NOMO-1 (cell line): ENCODE results near the gene CACNA1E.
A peak's percentile ranks its signal among the peaks of the same experiment; 100 is the strongest.

Source experiments
- DNase-seq, 2 experiments: peaks; one replicate each; lab custom pipeline; 2025; ENCODE audit not compliant: unreplicated experiment in 2 of 2; lab: John Stamatoyannopoulos, UW

Gene CACNA1E

DNA sequence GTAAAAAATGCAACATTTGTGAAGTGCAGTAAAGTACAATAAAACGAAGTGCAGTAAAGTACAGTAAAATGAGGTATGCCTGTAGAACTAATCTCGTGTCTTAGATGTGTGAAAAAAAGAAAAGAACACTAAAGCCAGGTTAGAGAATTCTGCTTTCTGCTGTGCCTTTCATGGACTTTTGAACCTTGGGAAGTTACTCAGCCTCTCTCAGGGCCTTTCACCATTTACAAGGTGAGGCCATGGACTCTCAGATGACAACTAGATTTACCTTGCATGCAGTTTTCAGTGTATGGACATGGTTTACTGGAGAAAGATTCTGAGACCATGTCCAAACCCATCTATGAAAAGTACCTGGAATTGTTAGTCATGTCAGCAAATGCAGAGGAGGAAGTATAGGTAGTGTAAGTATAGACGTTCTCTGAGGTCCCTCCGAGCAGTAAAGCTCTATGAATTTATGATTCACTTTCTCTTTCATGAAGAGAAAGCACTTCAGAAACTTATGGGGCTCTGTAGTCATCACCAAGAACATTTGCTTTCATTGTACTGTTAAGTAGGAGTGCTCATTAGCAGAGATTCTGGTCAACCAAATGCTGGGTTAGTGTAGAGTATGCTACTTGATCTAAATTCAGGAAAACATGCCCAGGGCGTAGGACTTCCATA is 143.1 kb downstream of the CACNA1E start:
- no peak for DNase-seq

GRCh38 chr1:181630398-181630797 is 147.1 kb downstream of the CACNA1E start:
- DNase-seq, result no peak

GRCh38 chr1:181630838-181631237 is 147.5 kb downstream of the CACNA1E start:
- DNase-seq, result no peak

GRCh38 chr1:181632492-181632891 is 149.2 kb downstream of the CACNA1E start:
- DNase-seq, result no peak

- DNase-seq, result no peak
Observed at GRCh38 chr1:181632960-181633359, 149.6 kb downstream of the CACNA1E start.

- DNase-seq, result no peak
Observed at GRCh38 chr1:181635110-181635509, 151.8 kb downstream of the CACNA1E start.

- DNase-seq, result no peak
Observed at GRCh38 chr1:181637998-181638397, 154.7 kb downstream of the CACNA1E start.

DNA sequence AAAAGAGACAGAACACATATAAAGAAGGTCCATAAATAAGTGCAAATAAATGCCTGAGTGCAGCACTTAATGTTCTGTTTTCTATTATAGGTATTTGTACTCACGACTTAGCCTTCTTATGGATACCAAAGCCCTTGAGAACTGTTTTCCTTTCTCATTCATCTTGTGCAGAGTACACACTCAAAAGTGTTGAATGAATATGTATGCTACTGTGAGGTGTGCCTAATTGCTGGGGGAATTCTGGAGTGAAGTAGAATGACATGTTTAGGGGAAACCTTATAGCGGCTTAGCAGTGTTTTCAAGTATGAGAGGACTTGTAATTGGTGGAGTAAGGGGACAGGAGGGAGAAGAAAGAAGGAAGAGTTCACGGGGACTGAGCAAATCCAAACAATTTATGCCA is 157.6 kb downstream of the CACNA1E start:
- no peak for DNase-seq

- no peak for DNase-seq
Observed at GRCh38 chr1:181643631-181644030, 160.3 kb downstream of the CACNA1E start.

GRCh38 chr1:181645171-181645570 is 161.9 kb downstream of the CACNA1E start:
- DNase-seq, result no peak

GRCh38 chr1:181646710-181647109 is 163.4 kb downstream of the CACNA1E start:
- DNase-seq, result no peak

GRCh38 chr1:181647314-181648035 is 164.2 kb downstream of the CACNA1E start:
- peak; percentile 7 to 54 for DNase-seq

DNA sequence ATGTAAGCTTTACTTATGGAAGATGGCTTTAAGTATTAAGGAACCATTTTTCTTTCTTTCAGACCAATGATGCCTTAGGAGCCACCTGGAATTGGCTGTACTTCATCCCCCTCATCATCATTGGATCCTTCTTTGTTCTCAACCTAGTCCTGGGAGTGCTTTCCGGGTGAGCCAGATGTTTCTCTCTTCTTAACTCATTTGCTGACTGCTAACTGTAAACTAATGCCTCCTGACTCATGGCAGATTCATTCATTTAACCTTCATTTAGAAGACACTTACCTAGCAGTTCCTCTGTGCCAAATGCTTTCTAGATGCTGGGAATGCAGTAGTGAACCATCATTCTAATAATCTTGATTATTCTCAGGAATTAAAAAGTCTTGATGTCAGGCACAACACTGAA is 168.0 kb downstream of the CACNA1E start:
- DNase-seq, result no peak

DNA sequence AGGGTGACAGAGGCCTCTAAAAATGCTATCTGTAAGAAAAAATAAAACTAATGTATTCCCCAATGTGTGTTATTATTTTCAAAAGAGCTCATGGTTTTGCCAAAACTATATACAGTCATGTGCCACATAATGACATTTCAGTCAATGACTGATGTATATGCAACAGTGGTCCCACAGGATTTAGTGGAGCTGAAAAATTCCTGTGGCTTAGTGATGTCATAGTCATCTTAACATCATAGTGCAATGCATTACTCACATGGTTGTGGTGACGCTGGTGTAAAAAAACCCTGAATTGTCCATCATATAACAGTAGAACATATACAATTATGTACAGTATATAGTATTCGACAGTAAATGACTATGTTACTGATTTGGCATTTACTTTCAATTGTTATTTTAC is 172.4 kb downstream of the CACNA1E start:
- no peak for DNase-seq

GRCh38 chr1:181656491-181656890 is 173.2 kb downstream of the CACNA1E start:
- DNase-seq, result no peak

- DNase-seq, result no peak
Observed at GRCh38 chr1:181658581-181658980, 175.3 kb downstream of the CACNA1E start.

DNA sequence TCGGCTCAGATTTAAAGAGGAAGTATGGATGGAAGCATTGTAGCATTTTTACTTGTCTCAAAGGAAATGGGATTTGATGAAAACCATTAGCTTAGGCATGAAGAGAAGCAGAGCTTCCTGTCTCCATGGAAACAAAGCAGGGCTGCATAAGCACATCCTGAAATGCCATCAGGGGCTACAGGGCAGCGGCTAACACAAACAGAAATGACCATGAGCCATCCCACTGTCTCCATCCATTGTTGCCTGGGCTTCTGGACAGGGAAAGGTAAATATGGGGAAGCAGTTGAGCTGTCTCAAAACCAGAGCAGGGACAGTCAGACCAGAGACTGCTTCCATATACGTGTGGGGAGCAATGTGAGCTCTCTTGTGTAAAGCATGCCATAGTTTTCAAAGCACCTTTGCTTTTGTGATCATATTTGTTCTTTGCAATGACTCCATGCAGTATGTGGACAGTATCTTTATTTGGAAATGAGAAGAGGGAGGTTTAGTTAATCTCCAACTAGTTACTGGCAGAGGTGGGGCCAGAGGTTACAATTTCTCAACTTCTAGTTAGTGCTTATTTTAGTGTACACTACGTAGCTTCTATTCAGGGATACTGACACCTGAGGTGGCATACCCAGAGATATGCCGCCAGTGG is 176.1 kb downstream of the CACNA1E start:
- no peak for DNase-seq

DNA sequence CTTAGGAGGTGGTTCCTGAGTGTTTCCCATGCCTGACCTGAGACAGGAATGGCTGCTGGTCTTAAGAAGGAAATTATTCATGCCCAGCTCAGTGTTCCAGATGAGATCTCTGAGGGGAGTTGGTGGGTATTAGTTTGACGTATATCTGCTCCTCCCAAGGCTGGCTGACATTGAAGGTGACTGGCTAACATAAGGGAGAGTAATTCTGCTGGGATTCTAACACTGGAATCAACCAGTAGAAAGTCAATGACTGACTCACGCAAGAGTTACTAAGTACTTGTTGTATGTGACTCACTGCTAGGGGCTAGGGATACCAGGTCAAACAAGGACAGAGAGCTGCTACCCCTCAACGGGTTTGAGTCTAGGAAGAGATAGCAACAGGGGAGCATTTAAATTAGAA is 177.3 kb downstream of the CACNA1E start:
- DNase-seq, result no peak

- DNase-seq, result peak in 1 of 2 experiments; percentile 23
Observed at GRCh38 chr1:181661569-181661968, 178.3 kb downstream of the CACNA1E start.

- no peak for DNase-seq
Observed at GRCh38 chr1:181662606-181663005, 179.3 kb downstream of the CACNA1E start.

DNA sequence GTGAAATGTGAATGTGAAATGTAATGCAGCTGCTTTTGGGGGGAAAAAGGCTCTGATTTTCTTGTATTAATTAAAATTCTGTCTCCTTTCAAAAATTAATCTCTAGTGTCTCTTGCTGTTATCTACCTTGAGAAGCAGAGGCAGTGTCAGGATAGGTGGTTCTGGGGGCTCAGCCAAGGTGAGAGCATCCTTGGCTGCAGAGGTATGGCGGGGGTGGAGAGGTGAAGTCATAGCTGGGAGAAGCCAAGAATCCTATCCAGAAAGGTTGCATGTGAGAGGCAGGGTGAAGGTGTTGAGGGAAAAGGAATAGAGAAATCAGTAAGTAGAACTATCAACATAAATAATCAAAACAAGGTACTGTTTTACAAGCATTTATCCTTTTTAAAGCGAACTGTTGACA is 181.2 kb downstream of the CACNA1E start:
- DNase-seq, result no peak

DNA sequence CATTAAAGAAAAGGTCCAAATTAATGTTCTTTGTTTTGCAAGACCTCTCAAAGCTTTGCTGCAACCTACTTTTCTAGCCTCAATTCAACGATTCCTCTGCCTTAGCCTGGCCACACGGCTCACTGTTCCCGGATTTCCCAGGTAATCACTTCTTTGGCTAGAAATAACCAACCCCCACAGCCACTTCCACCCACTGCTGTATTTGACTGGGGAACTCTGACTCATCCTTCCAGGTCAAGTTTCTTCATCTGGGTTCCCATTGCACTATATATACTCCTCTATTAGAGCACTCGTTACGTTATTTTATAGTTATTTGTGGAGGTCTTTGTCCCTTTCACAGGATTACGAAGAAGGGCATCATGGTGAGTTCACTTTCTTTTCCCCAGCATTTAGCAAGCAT is 185.9 kb downstream of the CACNA1E start:
- peak; percentile 37 to 42 for DNase-seq
